Measurements from ENCODE around the gene RHOH. TPM values are rescaled to one million over a fixed set of nuclear protein-coding genes. Genes with fewer than 3 reads are reported as not detected.
A peak's percentile ranks its signal among the peaks of the same experiment; 100 is the strongest.

Gene RHOH
- total and polyA plus RNA-seq, 9 of the 15 experiments (the other 6 are each of a cell fraction or from before 2014, with no cell fraction given) = 14.3 to 37.7 (median 23.2) TPM

- FAIRE-seq (no peak), DNase-seq (ENCODE audit: extremely low read depth in 1 of 4, low spot score in 3 of 4) (no peak), ATAC-seq (no peak; the same call in 2 of the 3 replicates)
- no peak overlapping the region for H3K4me2 ChIP-seq (ENCODE audit: insufficient read depth, low read length)
- peaks cover 5 to 7% of the 10 kb centered on the region in 2 experiments; a peak in 2 of 5 replicates for H3K4me1 ChIP-seq (replicated peaks in 1 of 2; ENCODE audit: control insufficient read depth in 2 of 2, insufficient read depth in 2 of 2, low read length in 2 of 2)
- intact Hi-C loops (cut with micrococcal nuclease) (no loop called here), in situ Hi-C loops (cut with MboI) (no loop called here)
- WGBS (ENCODE audit: insufficient coverage, low coverage, missing lambda C conversion rate) = 41% methylated on average over 2 of the region's 2 CpGs
- H3K9ac ChIP-seq (ENCODE audit: insufficient read depth in 1 of 2, low read depth in 2 of 2, low read length in 2 of 2) = no peak overlapping the region
- BruUV-seq (replicated peaks) = no TSS peak
- H3K36me3 ChIP-seq (ENCODE audit: control insufficient read depth, insufficient read depth, low read length) = no peaks in the 10 kb centered on the region
- no peaks in the 10 kb centered on the region for H3K79me2 ChIP-seq (ENCODE audit: control insufficient read depth, insufficient read depth, low read length)
- no peaks in the 10 kb centered on the region for H3K27me3 ChIP-seq (ENCODE audit: control insufficient read depth in 2 of 2, insufficient read depth in 2 of 2, low read length in 2 of 2)
- no peaks in the 10 kb centered on the region for H4K20me1 ChIP-seq (replicated peaks; ENCODE audit: control insufficient read depth, insufficient read depth, low read length)
- POLR2A ChIA-PET = interaction anchor here (1.1 kb wide), 2 partner anchors 62 to 605 kb away, joined by 3 read pairs; no protein-coding TSS in a partner anchor
- H3K9me1 ChIP-seq (ENCODE audit: control insufficient read depth, insufficient read depth, low read length) = no peaks in the 10 kb centered on the region
- H3K27ac ChIP-seq (ENCODE audit: extremely low read depth, low read depth, low read length) = no peak overlapping the region
- no peaks in the 10 kb centered on the region for H3K9me3 ChIP-seq (replicated peaks; ENCODE audit: control insufficient read depth, insufficient read depth, low read depth, low read length)
- TF ChIP-seq ATF7 (IDR thresholded peaks at IDR 0.05) = no peak
- peak overlapping the region; percentile 26; the same call in 1 of the 2 replicates for H2AFZ ChIP-seq (ENCODE audit: low read depth, low read length)
- CTCF ChIA-PET (ENCODE audit: low intra/inter-chr PET ratio) = no interaction called here
- no peak overlapping the region for H3K4me3 ChIP-seq
Measured at GRCh38 chr4:40177591-40177990, 19.2 kb upstream of the RHOH start.

GRCh38 chr4:40178672-40179071, 18.2 kb upstream of the RHOH start:
- in situ Hi-C loops (cut with MboI) (no loop called here), intact Hi-C loops (cut with micrococcal nuclease) (no loop called here)
- H3K9me1 ChIP-seq (ENCODE audit: control insufficient read depth, insufficient read depth, low read length) = no peaks in the 10 kb centered on the region
- H4K20me1 ChIP-seq (replicated peaks; ENCODE audit: control insufficient read depth, insufficient read depth, low read length) = no peaks in the 10 kb centered on the region
- ATAC-seq (no peak), DNase-seq (ENCODE audit: extremely low read depth in 1 of 4, low spot score in 3 of 4) (no peak), FAIRE-seq (no peak)
- peaks cover 5 to 7% of the 10 kb centered on the region in 2 experiments; a peak in 2 of 5 replicates for H3K4me1 ChIP-seq (replicated peaks in 1 of 2; ENCODE audit: control insufficient read depth in 2 of 2, insufficient read depth in 2 of 2, low read length in 2 of 2)
- H2AFZ ChIP-seq (ENCODE audit: low read depth, low read length) = peak overlapping the region; percentile 26
- no peaks in the 10 kb centered on the region for H3K79me2 ChIP-seq (ENCODE audit: control insufficient read depth, insufficient read depth, low read length)
- H3K27me3 ChIP-seq (ENCODE audit: control insufficient read depth in 2 of 2, insufficient read depth in 2 of 2, low read length in 2 of 2) = no peaks in the 10 kb centered on the region
- no peak overlapping the region for H3K4me2 ChIP-seq (ENCODE audit: insufficient read depth, low read length)
- BruUV-seq (replicated peaks) = no TSS peak
- ChIA-PET CTCF (ENCODE audit: low intra/inter-chr PET ratio) (interaction anchor here (0.7 kb wide), 1 partner anchor 29 kb away, joined by 3 read pairs; no protein-coding TSS in a partner anchor), POLR2A (interaction anchor here (0.6 to 1.1 kb wide), 3 partner anchors 12 to 160 kb away, joined by 3 read pairs; no protein-coding TSS in a partner anchor)
- H3K4me3 ChIP-seq = no peak overlapping the region
- H3K9ac ChIP-seq (ENCODE audit: insufficient read depth in 1 of 2, low read depth in 2 of 2, low read length in 2 of 2) = no peak overlapping the region
- H3K36me3 ChIP-seq (ENCODE audit: control insufficient read depth, insufficient read depth, low read length) = no peaks in the 10 kb centered on the region
- no peak overlapping the region for H3K27ac ChIP-seq (ENCODE audit: extremely low read depth, low read depth, low read length)
- 65% methylated on average over 5 of the region's 5 CpGs for WGBS (ENCODE audit: insufficient coverage, low coverage, missing lambda C conversion rate)
- H3K9me3 ChIP-seq (replicated peaks; ENCODE audit: control insufficient read depth, insufficient read depth, low read depth, low read length) = no peaks in the 10 kb centered on the region
- no peak for TF ChIP-seq NFATC3 (IDR thresholded peaks at IDR 0.05)
- no peak for TF ChIP-seq TARDBP (IDR thresholded peaks at IDR 0.05)
- no peak for TF ChIP-seq STAT5A (IDR thresholded peaks at IDR 0.05; ENCODE audit: borderline replicate concordance, low read length)
- no peak for TF ChIP-seq ZNF561 (CRISPR knock-in tag; conservative IDR thresholded peaks at IDR 0.05)
- TF ChIP-seq CLOCK (CRISPR knock-in tag; IDR thresholded peaks at IDR 0.05; ENCODE audit: borderline replicate concordance) = no peak
- TF ChIP-seq, protein P1, sequence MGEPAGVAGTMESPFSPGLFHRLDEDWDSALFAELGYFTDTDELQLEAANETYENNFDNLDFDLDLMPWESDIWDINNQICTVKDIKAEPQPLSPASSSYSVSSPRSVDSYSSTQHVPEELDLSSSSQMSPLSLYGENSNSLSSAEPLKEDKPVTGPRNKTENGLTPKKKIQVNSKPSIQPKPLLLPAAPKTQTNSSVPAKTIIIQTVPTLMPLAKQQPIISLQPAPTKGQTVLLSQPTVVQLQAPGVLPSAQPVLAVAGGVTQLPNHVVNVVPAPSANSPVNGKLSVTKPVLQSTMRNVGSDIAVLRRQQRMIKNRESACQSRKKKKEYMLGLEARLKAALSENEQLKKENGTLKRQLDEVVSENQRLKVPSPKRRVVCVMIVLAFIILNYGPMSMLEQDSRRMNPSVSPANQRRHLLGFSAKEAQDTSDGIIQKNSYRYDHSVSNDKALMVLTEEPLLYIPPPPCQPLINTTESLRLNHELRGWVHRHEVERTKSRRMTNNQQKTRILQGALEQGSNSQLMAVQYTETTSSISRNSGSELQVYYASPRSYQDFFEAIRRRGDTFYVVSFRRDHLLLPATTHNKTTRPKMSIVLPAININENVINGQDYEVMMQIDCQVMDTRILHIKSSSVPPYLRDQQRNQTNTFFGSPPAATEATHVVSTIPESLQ (CRISPR knock-in tag; IDR thresholded peaks at IDR 0.05) = no peak
- TF ChIP-seq TCF7L2 (IDR thresholded peaks at IDR 0.05; ENCODE audit: low read depth, low read length) = no peak
- TF ChIP-seq TEAD1 (CRISPR knock-in tag; IDR thresholded peaks at IDR 0.05) = no peak
- no peak for TF ChIP-seq MTA3 (IDR thresholded peaks at IDR 0.05; ENCODE audit: borderline replicate concordance)

Measured in K562 (cell line).